Lung (tissue), 12 donors: ENCODE data around the gene CLTA. TPM values are rescaled to one million over a fixed set of nuclear protein-coding genes. Genes with fewer than 3 reads are reported as not detected.
A peak's percentile ranks its signal among the peaks of the same experiment; 100 is the strongest.

Experiments
- ATAC-seq: fragments of 200-7000 bp; cut with Tn5 transposase; one replicate; pipeline ENCODE4 v1.9.1; 2020; ENCODE audit warnings: moderate number of reproducible peaks; ENCODE audit not compliant: insufficient read depth, low FRiP score
- DNase-seq, 3 donors: peaks; one replicate each; pipeline ENCODE4 v3.0.0-alpha.2; 2013 to 2017
- H3K27ac ChIP-seq, 2 donors: one replicate each; pipeline ENCODE4 v1.5.1; 2013; ENCODE audit warnings: mild to moderate bottlenecking in 2 of 2, moderate library complexity in 2 of 2, control low read depth in 1 of 2, inconsistent platforms in 1 of 2, low read depth in 1 of 2, low read length in 1 of 2
- H3K27me3 ChIP-seq, 3 donors: one replicate each; pipeline ENCODE4 v1.5.1; 2013; ENCODE audit warnings: low read length in 2 of 3; ENCODE audit not compliant: control insufficient read depth in 3 of 3, insufficient read depth in 3 of 3
- H3K36me3 ChIP-seq, 4 donors: one replicate each; pipeline ENCODE4 v1.5.1; 2013; ENCODE audit warnings: low read length in 4 of 4, mild to moderate bottlenecking in 1 of 4, moderate library complexity in 1 of 4; ENCODE audit not compliant: control insufficient read depth in 4 of 4, insufficient read depth in 4 of 4
- H3K4me1 ChIP-seq, 5 donors: one replicate each; pipeline ENCODE4 v1.5.1; 2013; ENCODE audit warnings: low read length in 5 of 5, mild to moderate bottlenecking in 2 of 5, moderate library complexity in 1 of 5; ENCODE audit not compliant: control insufficient read depth in 5 of 5, insufficient read depth in 5 of 5
- H3K4me3 ChIP-seq: one replicate; pipeline ENCODE4 v1.5.1; 2013; ENCODE audit warnings: mild to moderate bottlenecking, control low read depth, moderate library complexity
- H3K9ac ChIP-seq, 2 donors: one replicate each; pipeline ENCODE4 v1.5.1; 2013; ENCODE audit warnings: low read length in 2 of 2, control low read depth in 1 of 2; ENCODE audit not compliant: insufficient read depth in 1 of 2
- H3K9me3 ChIP-seq, 4 donors: one replicate each; pipeline ENCODE4 v1.5.1; 2013; ENCODE audit warnings: low read length in 3 of 4, mild to moderate bottlenecking in 1 of 4, moderate library complexity in 1 of 4; ENCODE audit not compliant: control insufficient read depth in 4 of 4, insufficient read depth in 3 of 4
- CTCF ChIP-seq: IDR thresholded peaks from 2 replicates; pipeline ENCODE4 v1.5.1; 2012; ENCODE audit warnings: mild to moderate bottlenecking; ENCODE audit errors: control extremely low read depth, extremely low read depth
- WGBS, 2 donors: extraction: QIAGEN DNeasy Blood & Tissue Kit; methylation state at CpG; one replicate each; pipeline ENCODE4 v1.1.7; 2013; 5-methylcytosine and 5-hydroxymethylcytosine counted together
- polyA plus RNA-seq, 2 donors: library from polyadenylated mRNA; stranded (reverse); fragments of 200-250 nt; gene quantifications; one replicate each; pipeline ENCODE4 v1.2.1, GENCODE V29; 2013
- total RNA-seq, 2 donors: library from RNA; depleted of rRNA in 1 of 2; stranded (reverse); fragments of >200 nt in 1 of 2; gene quantifications; one replicate each; pipeline ENCODE4 v1.2.1, GENCODE V29; 2014 to 2021
- donor health status: control.
- donor health status: control.
- donor health status: Bipolar disorder and iron deficiency.
- donor health status: healthy.
- donor health status: DM: yes; HTN: yes; CAD: no.

Gene CLTA
- total and polyA plus RNA-seq, 4 donors, result 143 to 269 (median 170) TPM

- Histone ChIP-seq H3K9ac (no peak overlapping the region), H3K27ac (peak overlapping the region in 1 of 2 donors; percentile 43)
- peak; percentile 38 for ATAC-seq
Observed at GRCh38 chr9:36148311-36149051, 42.2 kb upstream of the CLTA start.

GRCh38 chr9:36149197-36149596 is 41.5 kb upstream of the CLTA start:
- ATAC-seq (no peak), DNase-seq (no peak)
- H3K9me3 ChIP-seq, result peaks cover 0 to 2% (median 0%) of the 10 kb centered on the region in 4 donors
- no peaks in the 10 kb centered on the region for H3K27me3 ChIP-seq
- no peak overlapping the region for H3K9ac ChIP-seq
- TF ChIP-seq CTCF, result no peak
- H3K4me3 ChIP-seq, result no peak overlapping the region
- peaks cover 0 to 2% (median under 1%) of the 10 kb centered on the region in 4 donors for H3K36me3 ChIP-seq
- 74 to 86% methylated on average over 4 of the region's 4 CpGs for WGBS, 2 donors
- H3K27ac ChIP-seq, result peak overlapping the region; percentile 13 to 15
- peaks cover 0 to 13% (median 2%) of the 10 kb centered on the region in 5 donors for H3K4me1 ChIP-seq

More at GRCh38 chr9:36148311-36149051, 42.2 kb upstream of the CLTA start:
- peaks cover 0 to 16% (median 0%) of the 10 kb centered on the region in 5 donors for H3K4me1 ChIP-seq
- no peak for TF ChIP-seq CTCF
- H3K9me3 ChIP-seq, result peaks cover 0 to 2% (median 0%) of the 10 kb centered on the region in 4 donors
- peak; percentile 61 to 79 (median 63) for DNase-seq
- H3K4me3 ChIP-seq, result no peak overlapping the region
- no peaks in the 10 kb centered on the region for H3K27me3 ChIP-seq
- WGBS, 2 donors, result 70 to 81% methylated on average over 13 to 14 of the region's 14 CpGs
- peaks cover 0 to 2% (median under 1%) of the 10 kb centered on the region in 4 donors for H3K36me3 ChIP-seq

GRCh38 chr9:36150574-36151315 is 40.0 kb upstream of the CLTA start:
- no peak for TF ChIP-seq CTCF
- H3K9me3 ChIP-seq, result peaks cover 0 to 2% (median 0%) of the 10 kb centered on the region in 4 donors
- no peaks in the 10 kb centered on the region for H3K27me3 ChIP-seq
- DNase-seq, result no peak
- H3K4me3 ChIP-seq, result no peak overlapping the region
- H3K27ac ChIP-seq, result peak overlapping the region in 1 of 2 donors; percentile 85
- H3K4me1 ChIP-seq, result peaks cover 0 to 14% (median 9%) of the 10 kb centered on the region in 5 donors
- WGBS, 2 donors, result 26 to 54% methylated on average over 4 of the region's 4 CpGs
- ATAC-seq, result no peak
- H3K9ac ChIP-seq, result no peak overlapping the region
- H3K36me3 ChIP-seq, result peaks cover 0 to 2% (median 0%) of the 10 kb centered on the region in 4 donors
